GM12874 (cell line): Measurements from ENCODE around the gene CMTM2.

ENCODE experiments used
- TF ChIP-seq, protein P1 (sequence below): IDR thresholded peaks from 2 replicates; pipeline ENCODE4 v1.5.1; 2011; ENCODE audit warnings: low read depth, mild to moderate bottlenecking, control low read depth, low read length, moderate library complexity; ENCODE audit not compliant: insufficient read depth

CMTM2 gene

DNA sequence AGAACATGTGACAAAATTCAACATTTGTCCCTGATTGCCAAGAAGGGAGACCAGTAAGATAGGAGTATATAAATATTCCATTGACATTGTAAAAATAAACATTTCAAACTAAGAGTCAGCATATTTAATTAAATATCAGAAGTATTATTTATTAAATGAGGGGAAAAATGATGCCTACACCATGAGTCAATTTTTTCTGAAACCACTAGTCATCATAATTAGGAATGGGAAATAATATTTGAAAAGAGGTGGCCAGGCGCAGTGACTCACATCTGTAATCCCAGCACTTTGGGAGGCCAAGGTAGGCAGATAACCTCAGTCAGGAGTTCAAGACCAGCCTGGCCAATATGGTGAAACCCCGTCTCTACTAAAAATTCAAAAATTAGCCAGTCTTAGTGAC lies 10.9 kb upstream of the CMTM2 start:
- TF ChIP-seq, protein P1, sequence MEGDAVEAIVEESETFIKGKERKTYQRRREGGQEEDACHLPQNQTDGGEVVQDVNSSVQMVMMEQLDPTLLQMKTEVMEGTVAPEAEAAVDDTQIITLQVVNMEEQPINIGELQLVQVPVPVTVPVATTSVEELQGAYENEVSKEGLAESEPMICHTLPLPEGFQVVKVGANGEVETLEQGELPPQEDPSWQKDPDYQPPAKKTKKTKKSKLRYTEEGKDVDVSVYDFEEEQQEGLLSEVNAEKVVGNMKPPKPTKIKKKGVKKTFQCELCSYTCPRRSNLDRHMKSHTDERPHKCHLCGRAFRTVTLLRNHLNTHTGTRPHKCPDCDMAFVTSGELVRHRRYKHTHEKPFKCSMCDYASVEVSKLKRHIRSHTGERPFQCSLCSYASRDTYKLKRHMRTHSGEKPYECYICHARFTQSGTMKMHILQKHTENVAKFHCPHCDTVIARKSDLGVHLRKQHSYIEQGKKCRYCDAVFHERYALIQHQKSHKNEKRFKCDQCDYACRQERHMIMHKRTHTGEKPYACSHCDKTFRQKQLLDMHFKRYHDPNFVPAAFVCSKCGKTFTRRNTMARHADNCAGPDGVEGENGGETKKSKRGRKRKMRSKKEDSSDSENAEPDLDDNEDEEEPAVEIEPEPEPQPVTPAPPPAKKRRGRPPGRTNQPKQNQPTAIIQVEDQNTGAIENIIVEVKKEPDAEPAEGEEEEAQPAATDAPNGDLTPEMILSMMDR, result no peak

DNA sequence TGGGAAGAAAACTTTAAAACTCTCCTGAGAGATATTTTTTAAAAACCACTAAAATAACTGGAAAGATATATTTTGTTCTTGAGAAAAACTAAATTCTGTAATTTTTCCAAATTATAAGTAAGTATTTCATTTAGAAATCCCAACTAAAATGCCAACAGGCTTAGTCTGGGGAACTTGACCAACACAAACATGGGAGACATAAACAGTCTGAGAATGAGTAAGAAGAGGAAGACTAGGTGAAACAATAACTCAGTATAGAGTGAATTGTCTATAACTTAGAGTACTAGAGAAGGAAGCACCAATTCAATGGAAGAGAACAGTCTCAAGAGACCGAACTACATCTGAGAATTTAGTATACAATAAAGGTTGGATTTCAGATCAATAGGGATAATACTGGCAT lies 10.1 kb upstream of the CMTM2 start:
- TF ChIP-seq, protein P1, result no peak

DNA sequence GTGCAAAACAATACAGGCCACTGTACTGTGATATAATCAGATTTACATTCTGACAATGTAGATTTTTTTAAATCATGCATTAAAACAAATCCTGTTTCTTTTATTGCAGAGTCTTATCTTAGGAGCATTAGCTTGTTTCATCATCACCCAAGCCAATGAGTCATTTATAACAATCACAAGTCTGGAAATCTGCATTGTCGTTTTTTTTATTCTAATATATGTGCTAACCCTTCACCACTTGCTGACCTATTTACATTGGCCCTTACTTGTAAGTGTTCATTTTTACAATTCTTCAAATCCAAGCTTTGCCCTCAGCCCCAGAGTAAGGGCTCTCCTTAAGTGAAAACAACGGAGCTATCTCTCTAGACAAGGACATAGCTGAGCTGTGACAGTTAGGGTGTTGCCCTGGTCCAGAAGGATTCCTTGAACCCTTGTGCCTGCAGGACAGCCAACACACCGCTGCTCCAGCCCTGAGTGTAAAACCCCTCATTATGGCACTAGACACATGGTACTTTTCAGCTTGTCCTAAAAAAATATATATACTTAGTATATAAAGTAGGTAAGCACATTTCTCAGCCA lies 9.3 kb upstream of the CMTM2 start:
- TF ChIP-seq, protein P1, result no peak

DNA sequence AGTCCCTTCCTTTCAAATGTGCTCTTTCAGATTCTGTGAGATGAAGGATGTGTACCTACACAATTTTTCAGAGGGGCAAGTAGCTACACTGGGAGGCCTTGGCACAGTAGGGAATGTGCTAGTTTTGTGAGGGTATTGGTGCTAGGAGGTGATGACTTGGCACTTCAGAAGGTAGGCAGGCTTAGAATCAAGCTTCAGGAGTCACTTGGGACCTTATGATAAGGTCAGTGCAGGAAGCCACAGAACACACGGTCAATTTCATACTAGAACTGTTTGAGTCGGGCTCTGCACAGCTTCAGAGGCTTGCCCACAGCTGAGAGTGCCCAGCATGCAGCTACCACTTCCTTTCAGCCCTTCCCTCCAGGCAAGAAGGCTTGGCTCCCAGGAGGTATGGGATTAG lies 6.9 kb upstream of the CMTM2 start:
- TF ChIP-seq, protein P1, result no peak

DNA sequence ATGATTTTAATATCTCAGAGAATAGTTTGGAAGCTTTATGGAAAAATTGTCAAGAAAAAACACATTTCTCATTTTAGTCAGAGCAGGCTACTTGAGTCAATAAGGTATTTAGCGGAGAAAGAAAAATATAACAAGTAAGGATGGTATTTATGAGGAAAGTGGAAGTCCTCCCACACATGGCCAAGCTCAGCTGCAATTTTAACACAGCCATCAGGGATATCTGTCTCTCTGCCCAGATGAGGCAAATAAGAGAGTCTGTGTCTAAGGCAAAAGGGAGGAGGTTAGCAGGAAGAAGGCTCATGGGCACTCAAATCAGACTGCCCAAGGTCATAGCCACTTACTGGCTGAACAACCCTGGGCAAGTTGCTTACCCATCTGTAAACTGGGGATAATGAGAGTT lies 5.2 kb upstream of the CMTM2 start:
- TF ChIP-seq, protein P1, result no peak

DNA sequence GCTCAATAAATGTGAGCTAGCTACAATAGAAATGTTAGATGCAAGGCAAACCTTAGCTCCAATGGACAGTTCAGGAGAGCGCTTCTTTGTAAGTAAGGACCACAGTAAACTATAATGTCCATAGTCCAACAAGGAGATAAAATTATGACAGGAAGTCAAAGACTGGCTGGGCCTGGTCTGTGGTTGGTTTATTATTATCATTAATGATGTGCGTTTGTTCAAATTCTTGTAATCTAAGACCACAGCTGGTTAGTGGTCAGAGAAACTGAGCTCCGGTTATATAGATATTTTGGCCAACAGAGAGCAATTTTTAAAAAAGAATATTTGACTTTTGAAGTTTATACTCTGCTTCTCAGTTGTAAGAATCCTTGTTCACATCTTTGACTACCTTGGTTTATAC lies 4.7 kb upstream of the CMTM2 start:
- TF ChIP-seq, protein P1, result no peak

DNA sequence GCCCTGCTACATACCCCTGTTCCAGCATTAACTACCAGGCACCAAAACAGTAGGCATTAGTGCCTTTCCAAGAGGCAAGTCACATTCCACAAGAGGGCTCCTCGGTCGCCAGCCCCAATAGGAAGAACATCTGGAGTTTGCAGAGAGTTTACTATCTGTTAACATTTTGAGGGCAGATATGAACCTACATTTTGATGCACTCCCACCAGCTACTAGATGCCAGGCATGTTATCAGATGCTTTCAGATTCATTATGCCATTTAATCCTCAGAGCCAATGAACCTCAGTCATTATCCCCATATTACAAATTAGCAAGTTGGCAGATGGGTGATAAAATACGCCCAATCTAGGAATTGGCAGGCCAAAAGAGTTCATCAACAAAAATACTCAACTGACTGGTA lies 4.2 kb upstream of the CMTM2 start:
- TF ChIP-seq, protein P1, result no peak
